Osteocyte (in vitro differentiated cells): Measurements from ENCODE around the gene FAM89B. TPM values are rescaled to one million over a fixed set of nuclear protein-coding genes. Genes with fewer than 3 reads are reported as not detected.

ENCODE experiments used
- DNase-seq: peaks from one replicate; pipeline ENCODE4 v3.0.0; 2021; ENCODE audit warnings: mixed read lengths; ENCODE audit not compliant: unreplicated experiment; ENCODE audit errors: extremely low spot score
- H3K27ac Mint-ChIP-seq: one replicate; pipeline ENCODE4 v1.8.0; 2021; ENCODE audit warnings: mild to moderate bottlenecking, mixed read lengths; ENCODE audit not compliant: unreplicated experiment
- H3K27me3 Mint-ChIP-seq: one replicate; pipeline ENCODE4 v1.8.0; 2021; ENCODE audit warnings: mixed read lengths; ENCODE audit not compliant: unreplicated experiment
- H3K36me3 Mint-ChIP-seq: one replicate; pipeline ENCODE4 v1.8.0; 2021; ENCODE audit warnings: mixed read lengths; ENCODE audit not compliant: unreplicated experiment
- H3K4me1 Mint-ChIP-seq: one replicate; pipeline ENCODE4 v1.8.0; 2021; ENCODE audit warnings: mixed read lengths; ENCODE audit not compliant: unreplicated experiment
- H3K4me3 Mint-ChIP-seq: one replicate; pipeline ENCODE4 v1.8.0; 2021; ENCODE audit warnings: mild to moderate bottlenecking, moderate library complexity, mixed read lengths; ENCODE audit not compliant: unreplicated experiment
- H3K9me3 Mint-ChIP-seq: one replicate; pipeline ENCODE4 v1.8.0; 2021; ENCODE audit warnings: mixed read lengths; ENCODE audit not compliant: unreplicated experiment
- total RNA-seq: library from RNA; stranded (reverse); gene quantifications from 2 replicates; pipeline ENCODE4 v1.2.1, GENCODE V29; 2021
- TF ChIP-seq, protein P1 (sequence below): fragments of 200-600 bp; sonication (generic); IDR thresholded peaks from 2 replicates; pipeline ENCODE4 v1.5.0; 2021; ENCODE audit warnings: antibody characterized with exemption, mild to moderate bottlenecking, moderate library complexity

Gene FAM89B
- total RNA-seq, 1 donor from 2014 or later = 92.1 TPM

DNA sequence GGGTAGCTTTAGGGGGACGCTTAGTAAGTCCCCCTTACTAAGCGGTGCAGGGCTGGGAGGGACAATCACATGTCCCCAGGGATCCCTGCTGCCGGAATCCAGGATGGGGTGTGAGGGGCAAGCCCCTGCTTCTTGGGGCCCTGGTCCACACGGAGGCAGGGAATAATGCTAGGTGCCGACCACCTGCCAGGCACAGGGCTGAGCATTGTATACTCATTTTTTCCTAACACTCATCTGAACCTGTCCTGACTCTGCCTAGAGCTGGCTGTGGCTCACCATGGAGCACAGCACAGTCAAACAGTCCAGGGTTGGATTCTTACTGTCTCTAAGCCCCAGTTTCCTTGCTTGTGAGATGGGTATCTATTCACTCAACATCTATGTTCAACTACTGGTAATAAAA lies 12.8 kb upstream of the FAM89B start:
- H3K4me3 Mint-ChIP-seq = no peak overlapping the region
- no peaks in the 10 kb centered on the region for H3K9me3 Mint-ChIP-seq
- H3K27ac Mint-ChIP-seq = peak overlapping the region; percentile 94
- no peak for DNase-seq
- H3K4me1 Mint-ChIP-seq = peaks cover 66% of the 10 kb centered on the region
- H3K27me3 Mint-ChIP-seq = no peaks in the 10 kb centered on the region
- TF ChIP-seq, protein P1, sequence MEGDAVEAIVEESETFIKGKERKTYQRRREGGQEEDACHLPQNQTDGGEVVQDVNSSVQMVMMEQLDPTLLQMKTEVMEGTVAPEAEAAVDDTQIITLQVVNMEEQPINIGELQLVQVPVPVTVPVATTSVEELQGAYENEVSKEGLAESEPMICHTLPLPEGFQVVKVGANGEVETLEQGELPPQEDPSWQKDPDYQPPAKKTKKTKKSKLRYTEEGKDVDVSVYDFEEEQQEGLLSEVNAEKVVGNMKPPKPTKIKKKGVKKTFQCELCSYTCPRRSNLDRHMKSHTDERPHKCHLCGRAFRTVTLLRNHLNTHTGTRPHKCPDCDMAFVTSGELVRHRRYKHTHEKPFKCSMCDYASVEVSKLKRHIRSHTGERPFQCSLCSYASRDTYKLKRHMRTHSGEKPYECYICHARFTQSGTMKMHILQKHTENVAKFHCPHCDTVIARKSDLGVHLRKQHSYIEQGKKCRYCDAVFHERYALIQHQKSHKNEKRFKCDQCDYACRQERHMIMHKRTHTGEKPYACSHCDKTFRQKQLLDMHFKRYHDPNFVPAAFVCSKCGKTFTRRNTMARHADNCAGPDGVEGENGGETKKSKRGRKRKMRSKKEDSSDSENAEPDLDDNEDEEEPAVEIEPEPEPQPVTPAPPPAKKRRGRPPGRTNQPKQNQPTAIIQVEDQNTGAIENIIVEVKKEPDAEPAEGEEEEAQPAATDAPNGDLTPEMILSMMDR = no peak
- H3K36me3 Mint-ChIP-seq = peaks cover 4% of the 10 kb centered on the region

DNA sequence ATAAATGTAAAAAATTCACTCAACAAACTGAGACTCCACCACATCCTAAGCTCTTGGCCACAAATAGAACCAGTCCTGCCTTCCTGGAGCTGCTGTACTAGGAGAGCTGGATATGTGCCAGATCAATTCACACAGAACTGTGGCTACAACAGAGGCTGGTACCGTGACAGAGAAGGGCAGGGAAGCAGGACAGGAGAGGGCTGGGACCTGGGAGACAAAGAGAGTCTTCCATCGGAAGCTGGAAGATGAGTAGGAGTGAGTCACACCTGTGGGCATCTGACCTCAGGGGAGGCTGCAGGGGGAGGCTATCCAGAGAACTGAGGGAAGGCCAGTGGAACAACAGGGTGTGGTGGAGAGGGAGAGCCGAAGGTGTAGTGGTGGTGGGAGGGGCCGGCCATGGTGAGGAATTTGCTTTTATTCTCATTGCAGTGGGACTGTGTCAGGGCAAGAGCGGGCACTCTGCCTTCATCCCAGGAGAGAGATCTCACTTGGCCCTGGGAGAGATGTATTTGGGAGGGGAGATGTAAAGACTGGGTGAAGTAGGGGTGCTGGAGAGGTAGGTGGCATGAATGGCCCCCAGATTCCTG lies 12.3 kb upstream of the FAM89B start:
- H3K27ac Mint-ChIP-seq = peak overlapping the region; percentile 94
- H3K4me1 Mint-ChIP-seq = peaks cover 61% of the 10 kb centered on the region
- no peaks in the 10 kb centered on the region for H3K27me3 Mint-ChIP-seq
- DNase-seq = no peak
- peak overlapping the region; percentile 5 for H3K4me3 Mint-ChIP-seq
- H3K36me3 Mint-ChIP-seq = peaks cover 3% of the 10 kb centered on the region
- no peaks in the 10 kb centered on the region for H3K9me3 Mint-ChIP-seq
- TF ChIP-seq, protein P1 = no peak

DNA sequence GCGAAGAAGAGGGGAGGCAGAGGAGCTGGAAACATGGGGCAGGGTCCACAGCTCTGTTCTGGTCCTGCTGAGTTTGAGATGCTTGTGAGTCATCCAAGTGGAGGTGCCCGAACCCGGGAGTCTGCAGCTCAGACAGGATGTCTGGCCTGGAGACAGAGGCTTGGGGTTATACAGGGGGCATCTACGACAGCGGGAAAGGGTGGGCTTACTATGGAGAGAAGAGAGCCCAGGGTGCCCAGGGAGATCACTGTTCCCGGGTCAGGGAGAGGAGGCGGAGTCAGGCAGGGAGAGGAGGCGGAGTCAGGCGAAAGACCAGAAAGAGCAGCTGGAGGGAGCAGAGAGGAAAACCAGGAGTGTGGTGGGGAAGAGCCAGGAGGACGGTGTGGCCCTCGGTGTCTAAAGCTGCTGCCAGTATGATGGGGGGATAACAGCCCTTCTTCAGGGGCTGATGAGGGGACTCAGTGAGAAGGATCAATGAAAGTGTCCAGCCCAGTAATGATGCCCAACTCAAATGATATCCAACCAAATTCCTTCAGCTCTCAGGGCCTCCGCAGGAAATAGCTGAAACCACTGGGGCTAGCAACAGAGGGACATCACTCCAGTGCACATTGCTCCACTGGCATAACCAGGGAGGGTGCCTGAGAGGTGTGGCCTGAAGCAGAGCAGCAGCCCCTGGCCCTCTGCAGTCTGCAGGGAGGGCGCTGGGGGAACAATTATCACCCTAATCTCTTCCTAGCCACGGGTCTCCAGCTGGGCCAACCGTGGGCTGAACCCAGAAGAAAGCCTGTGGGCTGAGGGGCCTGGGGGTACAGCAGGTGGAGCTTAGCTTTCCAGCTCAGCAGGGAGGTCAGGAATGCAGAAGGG lies 11.6 kb upstream of the FAM89B start:
- TF ChIP-seq, protein P1 = no peak
- Mint-ChIP-seq H3K36me3 (peaks cover 2% of the 10 kb centered on the region), H3K27ac (peak overlapping the region; percentile 94), H3K27me3 (no peaks in the 10 kb centered on the region), H3K9me3 (no peaks in the 10 kb centered on the region), H3K4me1 (peaks cover 53% of the 10 kb centered on the region), H3K4me3 (peak overlapping the region; percentile 5)
- DNase-seq = no peak

- no peak overlapping the region for H3K27ac Mint-ChIP-seq
- TF ChIP-seq, protein P1 = no peak
- H3K9me3 Mint-ChIP-seq = no peaks in the 10 kb centered on the region
- peaks cover 48% of the 10 kb centered on the region for H3K4me1 Mint-ChIP-seq
- no peaks in the 10 kb centered on the region for H3K27me3 Mint-ChIP-seq
- DNase-seq = no peak
- H3K36me3 Mint-ChIP-seq = no peaks in the 10 kb centered on the region
- H3K4me3 Mint-ChIP-seq = no peak overlapping the region
Measured at GRCh38 chr11:65562020-65562419, 10.3 kb upstream of the FAM89B start.

DNA sequence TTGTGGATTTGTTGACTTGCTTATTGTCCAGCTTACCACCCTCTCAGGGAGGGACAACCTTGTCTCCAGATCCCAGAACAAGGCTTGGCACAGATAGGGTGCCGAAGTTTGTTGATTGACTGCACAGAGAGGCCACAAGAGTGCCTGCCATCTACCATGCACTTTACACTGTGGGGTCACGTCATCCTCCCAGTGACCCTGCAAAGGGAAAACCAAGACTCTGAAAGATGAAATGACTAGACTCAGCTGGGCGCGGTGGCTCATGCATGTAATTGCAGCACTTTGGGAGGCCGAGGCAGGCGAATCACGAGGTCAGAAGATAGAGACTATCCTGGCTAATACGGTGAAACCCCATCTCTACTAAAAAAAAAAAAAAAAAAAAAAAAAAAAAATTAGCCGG lies 9.6 kb upstream of the FAM89B start:
- Mint-ChIP-seq H3K27ac (no peak overlapping the region), H3K27me3 (no peaks in the 10 kb centered on the region), H3K36me3 (no peaks in the 10 kb centered on the region), H3K4me3 (no peak overlapping the region), H3K9me3 (no peaks in the 10 kb centered on the region), H3K4me1 (peaks cover 43% of the 10 kb centered on the region)
- TF ChIP-seq, protein P1 = no peak
- no peak for DNase-seq
